Central memory CD8-positive, alpha-beta T cell (primary cell): Measurements from ENCODE around the gene UQCRHL.

ENCODE experiments used
- ATAC-seq: fragments of 150-1000 bp; cut with Tn5 transposase; replicated peaks from 2 replicates; pipeline ENCODE4 v1.10.0; 2022; ENCODE audit warnings: mild to moderate bottlenecking, moderate FRiP score, moderate number of reproducible peaks; ENCODE audit not compliant: poor library complexity, severe bottlenecking; ENCODE audit errors: extremely low read depth
- DNase-seq, 2 donors: peaks; one replicate each; pipeline ENCODE4 v3.0.0; 2021; ENCODE audit warnings: low spot score in 2 of 2
- H3K27ac Mint-ChIP-seq: one replicate; pipeline ENCODE4 v1.8.0; 2022; ENCODE audit warnings: low read depth, mild to moderate bottlenecking, moderate library complexity, mixed read lengths
- H3K27me3 Mint-ChIP-seq: one replicate; pipeline ENCODE4 v1.8.0; 2022; ENCODE audit warnings: mixed read lengths
- H3K36me3 Mint-ChIP-seq: one replicate; pipeline ENCODE4 v1.8.0; 2022; ENCODE audit warnings: mild to moderate bottlenecking, moderate library complexity, mixed read lengths; ENCODE audit not compliant: insufficient read depth
- H3K4me1 Mint-ChIP-seq: one replicate; pipeline ENCODE4 v1.8.0; 2022; ENCODE audit warnings: mixed read lengths
- H3K4me3 Mint-ChIP-seq: one replicate; pipeline ENCODE4 v1.8.0; 2022; ENCODE audit warnings: mild to moderate bottlenecking, moderate library complexity, mixed read lengths
- H3K9me3 Mint-ChIP-seq: one replicate; pipeline ENCODE4 v1.8.0; 2022; ENCODE audit warnings: mixed read lengths

Gene UQCRHL

GRCh38 chr1:15799928-15800835 lies 7.3 kb downstream of the UQCRHL start:
- Mint-ChIP-seq H3K4me3 (no peak overlapping the region), H3K27me3 (peaks cover 28% of the 10 kb centered on the region), H3K36me3 (no peaks in the 10 kb centered on the region), H3K9me3 (no peaks in the 10 kb centered on the region), H3K4me1 (no peaks in the 10 kb centered on the region), H3K27ac (no peak overlapping the region)
- ATAC-seq (no peak), DNase-seq (no peak)

GRCh38 chr1:15799004-15799867 lies 8.2 kb downstream of the UQCRHL start:
- H3K27ac Mint-ChIP-seq: no peak overlapping the region

GRCh38 chr1:15797614-15798390 lies 9.6 kb downstream of the UQCRHL start:
- Mint-ChIP-seq H3K27ac (no peak overlapping the region), H3K9me3 (no peaks in the 10 kb centered on the region), H3K4me3 (no peak overlapping the region), H3K36me3 (no peaks in the 10 kb centered on the region), H3K4me1 (no peaks in the 10 kb centered on the region), H3K27me3 (peaks cover 28% of the 10 kb centered on the region)
- ATAC-seq (no peak), DNase-seq (no peak)

More at GRCh38 chr1:15799004-15799867, 8.2 kb downstream of the UQCRHL start:
- no peaks in the 10 kb centered on the region for H3K36me3 Mint-ChIP-seq
- no peaks in the 10 kb centered on the region for H3K9me3 Mint-ChIP-seq
- H3K4me1 Mint-ChIP-seq: no peaks in the 10 kb centered on the region
- ATAC-seq: no peak
- no peak overlapping the region for H3K4me3 Mint-ChIP-seq
- peaks cover 28% of the 10 kb centered on the region for H3K27me3 Mint-ChIP-seq
- no peak for DNase-seq

- peaks cover 5% of the 10 kb centered on the region for H3K4me1 Mint-ChIP-seq
- H3K27me3 Mint-ChIP-seq: peaks cover 30% of the 10 kb centered on the region
- no peaks in the 10 kb centered on the region for H3K9me3 Mint-ChIP-seq
- H3K27ac Mint-ChIP-seq: no peak overlapping the region
- no peaks in the 10 kb centered on the region for H3K36me3 Mint-ChIP-seq
- no peak for DNase-seq
- ATAC-seq: no peak
- H3K4me3 Mint-ChIP-seq: no peak overlapping the region
These were observed 11.4 kb downstream of the UQCRHL start for GRCh38 chr1:15796086-15796462.

GRCh38 chr1:15788624-15789301 lies 18.7 kb downstream of the UQCRHL start:
- H3K27ac Mint-ChIP-seq: no peak overlapping the region
- no peak for ATAC-seq

GRCh38 chr1:15786581-15786980 lies 20.9 kb downstream of the UQCRHL start:
- H3K4me1 Mint-ChIP-seq: no peaks in the 10 kb centered on the region
- ATAC-seq: no peak
- no peaks in the 10 kb centered on the region for H3K36me3 Mint-ChIP-seq
- DNase-seq: no peak
- no peaks in the 10 kb centered on the region for H3K9me3 Mint-ChIP-seq
- no peak overlapping the region for H3K4me3 Mint-ChIP-seq
- H3K27ac Mint-ChIP-seq: no peak overlapping the region
- peaks cover 22% of the 10 kb centered on the region for H3K27me3 Mint-ChIP-seq

More at GRCh38 chr1:15788624-15789301, 18.7 kb downstream of the UQCRHL start:
- no peak for DNase-seq
- Mint-ChIP-seq H3K36me3 (no peaks in the 10 kb centered on the region), H3K27me3 (peaks cover 22% of the 10 kb centered on the region), H3K9me3 (no peaks in the 10 kb centered on the region), H3K4me1 (peaks cover 5% of the 10 kb centered on the region), H3K4me3 (no peak overlapping the region)

GRCh38 chr1:15785683-15786082 lies 21.8 kb downstream of the UQCRHL start:
- H3K9me3 Mint-ChIP-seq: no peaks in the 10 kb centered on the region
- H3K27ac Mint-ChIP-seq: no peak overlapping the region
- DNase-seq: no peak

GRCh38 chr1:15777909-15778707 lies 29.3 kb downstream of the UQCRHL start:
- H3K4me3 Mint-ChIP-seq: no peak overlapping the region
- no peak overlapping the region for H3K27ac Mint-ChIP-seq
- no peaks in the 10 kb centered on the region for H3K36me3 Mint-ChIP-seq
- peaks cover 7% of the 10 kb centered on the region for H3K27me3 Mint-ChIP-seq
- H3K4me1 Mint-ChIP-seq: no peaks in the 10 kb centered on the region
- DNase-seq (no peak), ATAC-seq (no peak)
- H3K9me3 Mint-ChIP-seq: no peaks in the 10 kb centered on the region

More at GRCh38 chr1:15785683-15786082, 21.8 kb downstream of the UQCRHL start:
- Mint-ChIP-seq H3K36me3 (no peaks in the 10 kb centered on the region), H3K4me3 (no peak overlapping the region), H3K4me1 (no peaks in the 10 kb centered on the region), H3K27me3 (peaks cover 16% of the 10 kb centered on the region)
- ATAC-seq: no peak

GRCh38 chr1:15775706-15776105 lies 31.7 kb downstream of the UQCRHL start:
- ATAC-seq: no peak
- Mint-ChIP-seq H3K27me3 (peaks cover 26% of the 10 kb centered on the region), H3K36me3 (no peaks in the 10 kb centered on the region), H3K4me3 (no peak overlapping the region), H3K27ac (no peak overlapping the region), H3K4me1 (no peaks in the 10 kb centered on the region), H3K9me3 (no peaks in the 10 kb centered on the region)
- no peak for DNase-seq

GRCh38 chr1:15771836-15772515 lies 35.5 kb downstream of the UQCRHL start:
- no peak overlapping the region for H3K27ac Mint-ChIP-seq
- DNase-seq: no peak
- H3K4me3 Mint-ChIP-seq: no peak overlapping the region
- H3K4me1 Mint-ChIP-seq: no peaks in the 10 kb centered on the region
- H3K27me3 Mint-ChIP-seq: peaks cover 35% of the 10 kb centered on the region
- no peaks in the 10 kb centered on the region for H3K9me3 Mint-ChIP-seq
- no peak for ATAC-seq
- no peaks in the 10 kb centered on the region for H3K36me3 Mint-ChIP-seq
